AG08396 (cell line): ENCODE measurements around the gene EPB42.
A peak's percentile ranks its signal among the peaks of the same experiment; 100 is the strongest.
"Not testable (repeated sequence)": the region's sequence is repeated elsewhere in the genome, so short reads cannot be mapped to it uniquely, and the experiment has no call there.

Experiments used
- DNase-seq: peaks from one replicate; pipeline ENCODE4 v3.0.0; 2012; ENCODE audit warnings: low spot score, mixed read lengths

Gene EPB42

DNA sequence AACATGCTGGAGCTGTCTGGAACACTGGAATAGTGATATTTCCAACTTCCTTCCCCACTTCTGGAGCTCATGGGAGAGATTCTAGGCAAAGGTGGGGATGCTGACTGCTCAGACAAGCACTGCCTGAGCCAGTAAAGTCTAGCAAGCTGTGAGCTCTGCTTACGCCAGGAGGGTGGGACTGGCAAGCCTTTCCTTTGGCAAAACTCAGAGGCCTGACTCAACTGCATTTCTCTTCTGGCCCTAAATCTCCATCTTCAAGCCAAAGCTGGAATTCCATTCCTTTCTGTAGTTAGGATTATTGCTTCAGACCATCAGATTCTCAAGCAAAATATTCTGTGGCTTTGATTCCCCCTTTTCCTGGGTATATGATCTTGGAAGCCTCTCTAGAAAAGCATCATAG lies 20.3 kb upstream of the EPB42 start:
- DNase-seq, result peak; percentile 45

DNA sequence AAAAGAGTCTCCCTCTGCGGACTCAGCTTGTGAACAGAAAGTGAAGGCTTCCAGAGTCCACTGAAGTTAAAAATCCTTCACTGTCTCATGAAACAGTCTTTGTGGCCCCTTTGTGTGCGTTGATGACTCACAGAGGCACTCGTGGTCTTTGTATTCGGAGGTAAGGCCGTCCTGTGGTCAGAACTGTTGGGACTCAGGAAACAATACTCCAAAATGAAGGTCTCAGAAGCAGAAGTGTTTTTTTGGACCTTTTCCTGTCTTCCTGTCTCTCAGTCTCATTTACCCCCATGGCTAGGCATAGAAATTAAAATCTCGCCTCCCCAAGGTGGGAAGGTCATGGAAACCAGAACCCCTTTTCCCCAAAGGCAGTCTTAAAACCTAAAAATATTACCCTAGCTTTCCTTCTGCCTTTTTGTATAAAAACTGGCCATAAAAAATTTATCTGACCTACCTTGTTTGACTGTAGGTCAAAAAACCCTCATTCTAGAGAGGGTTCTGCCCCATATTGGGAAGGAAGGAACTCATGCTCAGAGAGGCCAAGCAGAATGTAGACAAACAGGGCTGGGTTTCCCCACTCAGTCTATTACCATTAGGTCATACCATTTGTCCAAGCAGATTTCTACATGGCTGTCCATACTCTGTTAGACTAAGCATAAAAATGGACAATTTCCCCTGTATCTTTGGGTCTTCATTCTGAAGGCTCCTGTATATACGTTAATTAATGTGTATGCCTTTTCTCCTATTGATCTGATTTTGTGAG lies 19.1 kb upstream of the EPB42 start:
- DNase-seq, result no peak

DNA sequence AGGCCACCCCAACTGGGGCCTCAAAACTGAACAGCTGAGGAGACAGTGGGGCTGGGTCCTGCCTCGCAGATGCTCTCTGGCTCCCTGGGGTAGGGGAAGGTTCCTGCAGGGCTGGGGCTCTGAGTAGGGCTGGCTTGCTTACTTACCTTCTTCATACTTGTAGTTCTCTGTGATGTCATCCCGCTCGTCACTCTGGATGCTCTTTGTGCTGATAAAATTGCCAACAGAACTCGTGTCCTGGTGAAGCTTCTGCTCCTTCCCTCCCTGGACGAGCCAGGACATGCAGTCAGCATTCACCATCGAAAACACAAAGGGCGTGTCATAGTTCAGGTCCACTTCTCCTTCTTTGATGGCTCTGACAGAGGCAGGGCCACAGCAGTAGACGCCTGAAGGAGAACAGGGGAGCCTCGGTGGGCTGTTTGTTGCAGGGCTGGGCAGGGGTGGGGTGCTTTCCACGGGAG lies 17.9 kb upstream of the EPB42 start:
- DNase-seq, result no peak

DNA sequence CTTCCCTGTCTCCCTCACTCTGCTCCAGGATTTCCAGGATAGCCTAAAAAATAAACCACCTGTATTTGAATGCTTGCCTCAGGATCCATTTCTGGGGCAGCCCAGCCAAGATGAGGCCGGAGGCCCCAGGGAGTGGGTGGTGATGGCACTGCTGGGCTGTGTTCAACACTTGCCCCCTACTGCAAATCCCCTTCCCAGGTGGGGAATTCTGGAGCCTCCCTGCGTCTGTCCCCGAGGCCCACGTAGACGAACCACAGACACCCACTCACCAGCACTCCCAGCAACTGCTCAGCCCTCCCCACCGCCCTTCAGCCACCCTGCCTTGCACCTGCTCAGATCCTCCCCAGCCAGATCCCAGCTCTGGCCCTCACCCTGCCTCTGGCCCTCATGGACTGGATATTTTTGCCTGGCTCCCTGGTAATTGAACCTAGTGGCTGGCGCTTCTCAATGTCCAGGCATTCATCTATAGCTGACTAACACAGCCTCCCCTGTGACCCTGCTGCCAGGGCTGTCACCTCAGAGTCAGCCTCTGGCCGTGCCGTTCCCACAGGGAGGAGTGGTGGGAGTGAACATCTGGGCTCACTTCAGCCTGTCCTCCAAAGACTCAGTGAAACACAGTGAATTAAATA lies 17.1 kb upstream of the EPB42 start:
- DNase-seq, result no peak

DNA sequence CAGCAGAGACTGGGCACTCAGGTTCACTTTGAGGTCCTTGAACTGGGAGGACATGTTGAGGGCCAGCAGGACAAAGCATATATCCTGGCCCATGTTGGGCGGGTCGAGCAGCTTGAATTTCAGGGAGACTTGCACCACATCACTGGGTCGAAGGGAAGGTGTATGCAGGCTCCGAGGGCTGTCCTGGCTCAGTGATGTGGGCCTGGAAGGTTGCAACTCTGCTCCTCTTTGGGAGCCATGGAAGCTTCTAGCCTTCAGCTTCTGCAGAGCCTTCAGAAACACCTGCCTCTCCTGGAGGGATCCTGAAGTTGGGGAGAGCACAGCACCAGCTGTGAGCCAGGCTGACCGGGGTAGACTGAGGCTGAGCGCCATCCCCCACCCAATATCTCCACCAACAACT lies 14.7 kb upstream of the EPB42 start:
- DNase-seq, result no peak

DNA sequence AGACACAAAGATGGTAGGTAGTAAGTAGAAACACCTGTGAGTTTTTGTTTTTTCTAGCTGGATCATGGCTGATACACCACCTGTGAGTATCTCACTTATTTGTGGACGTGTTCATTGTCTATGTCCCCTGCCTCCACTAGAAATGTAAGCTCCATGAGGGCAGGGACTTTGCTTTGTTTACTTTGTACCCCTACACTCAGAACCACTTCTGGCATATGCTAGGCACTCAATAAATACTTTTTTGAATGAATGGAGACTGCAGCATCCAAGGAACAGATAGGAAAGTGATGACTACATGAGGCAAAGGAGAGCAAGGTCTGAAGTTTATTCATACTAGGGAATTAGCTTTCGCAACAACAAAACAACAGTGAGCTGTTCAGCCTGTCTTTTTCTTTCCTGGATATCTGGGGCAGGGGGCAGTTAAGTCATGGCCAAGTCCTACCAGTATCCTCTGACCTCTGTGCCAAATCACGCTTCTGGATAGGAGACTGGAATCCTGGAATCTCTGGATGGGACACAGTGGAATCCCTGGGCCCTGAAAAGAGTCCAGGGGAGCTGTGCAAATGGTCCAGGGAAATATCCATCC lies 11.6 kb upstream of the EPB42 start:
- no peak for DNase-seq

DNA sequence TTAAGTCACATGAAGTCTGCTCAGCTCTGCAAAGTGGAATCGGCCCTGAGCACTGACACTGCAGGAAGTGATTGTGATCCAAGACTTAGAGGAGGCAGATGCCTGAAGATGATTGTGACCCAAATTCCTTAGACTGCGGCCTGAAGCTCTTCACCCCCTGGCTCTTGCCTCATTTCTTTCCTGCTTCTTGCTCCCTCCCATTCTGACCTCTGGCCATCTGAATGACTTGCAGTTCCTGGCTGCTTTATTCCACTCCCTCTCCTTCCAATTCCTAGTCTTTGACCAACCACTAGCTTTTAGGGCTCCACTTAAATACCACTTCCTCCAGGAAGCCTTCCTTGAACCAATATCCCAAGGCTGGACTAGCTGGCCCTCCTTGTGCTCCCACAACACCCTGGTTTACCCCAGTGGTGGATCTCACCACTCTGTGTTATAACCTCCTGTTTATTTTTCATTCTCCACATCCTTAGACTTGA lies 9.9 kb upstream of the EPB42 start:
- peak; percentile 33 for DNase-seq

DNA sequence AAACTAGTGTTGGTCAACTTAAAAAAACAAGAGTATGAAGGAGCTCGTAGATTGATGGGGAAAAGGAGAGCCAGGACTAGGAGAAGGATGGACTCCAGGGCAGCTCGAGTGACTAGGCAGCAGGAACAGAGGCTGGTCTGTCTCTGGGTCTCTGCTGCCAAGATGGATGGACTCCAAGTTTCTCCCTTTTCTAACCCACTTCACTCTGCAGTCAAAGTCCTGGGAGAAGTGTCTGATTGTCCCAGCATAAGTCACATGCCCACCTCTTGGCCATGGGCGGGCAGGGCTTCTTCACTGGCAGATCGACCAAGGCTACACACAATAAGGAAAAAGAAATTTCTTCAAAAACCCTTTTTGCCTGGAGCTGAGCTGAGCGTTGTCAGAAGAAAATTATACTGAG lies 9.2 kb upstream of the EPB42 start:
- no peak for DNase-seq

DNA sequence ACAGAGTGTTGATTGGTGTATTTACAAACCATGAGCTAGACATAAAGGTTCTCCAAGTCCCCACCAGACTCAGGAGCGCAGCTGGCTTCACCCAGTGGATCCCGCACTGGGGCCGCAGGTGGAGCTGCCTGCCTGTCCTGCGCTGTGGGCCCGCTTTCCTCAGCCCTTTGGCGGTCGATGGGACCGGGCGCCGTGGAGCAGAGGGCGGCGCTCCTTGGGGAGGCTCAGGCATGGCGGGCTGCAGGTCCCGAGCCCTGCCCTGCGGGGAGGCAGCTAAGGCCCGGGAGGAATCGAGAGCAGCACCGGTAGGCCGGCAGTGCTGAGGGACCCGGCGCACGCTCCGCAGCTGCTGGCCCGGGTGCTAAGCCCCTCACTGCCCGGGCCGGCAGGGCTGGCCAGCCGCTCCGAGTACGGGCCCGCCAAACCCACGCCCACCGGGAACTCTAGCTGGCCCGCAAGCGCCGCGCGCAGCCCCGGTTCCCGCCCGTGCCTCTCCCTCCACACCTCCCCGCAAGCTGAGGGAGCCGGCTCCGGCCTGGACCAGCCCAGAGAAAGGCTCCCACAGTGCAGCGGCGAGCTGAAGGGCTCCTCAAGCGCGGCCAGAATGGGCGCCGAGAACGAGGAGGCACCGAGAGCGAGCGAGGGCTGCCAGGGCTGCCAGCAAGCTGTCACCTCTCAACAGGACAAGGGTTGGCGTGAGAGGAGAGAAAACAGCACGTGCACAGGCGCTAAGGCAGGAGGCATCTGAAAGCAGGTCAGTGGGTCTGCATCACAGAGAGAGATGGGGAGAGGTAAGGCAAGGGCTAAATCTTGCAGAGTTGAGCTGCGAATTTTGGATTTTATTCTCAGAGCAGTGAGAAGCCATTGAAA lies 5.9 kb upstream of the EPB42 start:
- DNase-seq, result no peak

DNA sequence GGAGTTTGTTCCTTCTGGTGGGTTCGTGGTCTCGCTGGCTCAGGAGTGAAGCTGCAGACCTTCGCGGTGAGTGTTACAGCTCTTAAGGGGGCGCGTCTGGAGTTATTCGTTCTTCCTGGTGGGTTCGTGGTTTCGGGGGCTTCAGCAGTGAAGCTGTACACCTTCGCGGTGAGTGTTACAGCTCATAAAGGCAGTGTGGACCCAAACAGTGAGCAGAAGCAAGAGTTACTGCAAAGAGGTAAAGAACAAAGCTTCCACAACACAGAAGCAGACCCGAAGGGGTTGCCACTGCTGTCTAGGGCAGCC lies 5.1 kb upstream of the EPB42 start:
- not testable (repeated sequence) for DNase-seq

DNA sequence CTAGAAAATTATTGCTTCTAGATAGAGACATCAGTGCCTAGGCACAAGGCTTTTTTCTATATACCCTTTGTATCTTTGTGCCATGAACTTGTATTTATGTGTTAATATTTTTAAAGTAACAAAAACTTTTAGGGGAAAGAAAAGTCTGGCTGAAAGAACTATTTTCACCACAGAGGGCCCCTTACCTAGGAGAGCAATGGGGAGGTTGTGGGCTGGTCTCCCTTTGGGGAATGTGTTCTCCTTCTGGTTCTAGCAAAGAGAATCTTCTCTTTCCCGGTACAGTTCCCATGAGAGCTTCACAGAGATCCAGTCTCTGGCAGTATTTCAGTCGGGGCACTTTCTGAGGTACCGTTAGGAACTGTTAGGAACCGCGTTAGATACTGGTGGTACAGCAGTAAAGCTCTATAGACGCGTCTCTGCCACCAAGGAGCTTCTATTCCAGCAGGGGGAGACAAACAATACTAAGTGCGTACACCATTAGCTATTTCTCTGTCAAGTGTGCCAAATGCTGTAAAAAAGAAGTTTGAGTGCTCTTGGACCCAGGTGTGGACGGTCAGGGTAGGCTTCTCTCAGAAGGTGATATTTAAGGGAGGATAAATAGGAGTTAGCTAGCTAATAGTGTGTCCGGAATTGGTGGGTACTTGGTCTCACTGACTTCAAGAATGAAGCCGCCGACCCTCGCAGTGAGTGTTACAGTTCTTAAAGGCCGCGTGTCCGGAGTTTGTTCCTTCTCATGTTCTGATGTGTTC lies 4.6 kb upstream of the EPB42 start:
- peak; percentile 78 for DNase-seq

DNA sequence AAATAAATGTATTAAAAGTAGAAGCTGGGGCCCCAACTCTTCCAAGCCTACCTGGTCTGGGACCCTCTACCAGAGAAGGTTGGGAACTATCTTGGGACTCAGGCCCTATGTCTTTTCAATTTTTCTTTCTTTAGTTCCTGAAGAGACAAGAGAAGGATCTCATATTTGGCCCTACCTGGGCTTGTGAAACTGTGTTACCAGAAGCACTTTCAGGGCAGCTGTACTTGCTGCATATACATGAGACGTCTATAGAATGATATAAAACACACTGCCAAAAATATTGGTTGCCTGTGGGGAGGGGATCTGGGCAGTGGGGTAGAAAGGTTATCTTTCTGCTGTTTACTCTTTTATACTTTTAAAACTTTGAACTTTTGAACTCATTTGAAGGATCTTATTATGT lies 604 bp upstream of the EPB42 start:
- DNase-seq, result no peak

DNA sequence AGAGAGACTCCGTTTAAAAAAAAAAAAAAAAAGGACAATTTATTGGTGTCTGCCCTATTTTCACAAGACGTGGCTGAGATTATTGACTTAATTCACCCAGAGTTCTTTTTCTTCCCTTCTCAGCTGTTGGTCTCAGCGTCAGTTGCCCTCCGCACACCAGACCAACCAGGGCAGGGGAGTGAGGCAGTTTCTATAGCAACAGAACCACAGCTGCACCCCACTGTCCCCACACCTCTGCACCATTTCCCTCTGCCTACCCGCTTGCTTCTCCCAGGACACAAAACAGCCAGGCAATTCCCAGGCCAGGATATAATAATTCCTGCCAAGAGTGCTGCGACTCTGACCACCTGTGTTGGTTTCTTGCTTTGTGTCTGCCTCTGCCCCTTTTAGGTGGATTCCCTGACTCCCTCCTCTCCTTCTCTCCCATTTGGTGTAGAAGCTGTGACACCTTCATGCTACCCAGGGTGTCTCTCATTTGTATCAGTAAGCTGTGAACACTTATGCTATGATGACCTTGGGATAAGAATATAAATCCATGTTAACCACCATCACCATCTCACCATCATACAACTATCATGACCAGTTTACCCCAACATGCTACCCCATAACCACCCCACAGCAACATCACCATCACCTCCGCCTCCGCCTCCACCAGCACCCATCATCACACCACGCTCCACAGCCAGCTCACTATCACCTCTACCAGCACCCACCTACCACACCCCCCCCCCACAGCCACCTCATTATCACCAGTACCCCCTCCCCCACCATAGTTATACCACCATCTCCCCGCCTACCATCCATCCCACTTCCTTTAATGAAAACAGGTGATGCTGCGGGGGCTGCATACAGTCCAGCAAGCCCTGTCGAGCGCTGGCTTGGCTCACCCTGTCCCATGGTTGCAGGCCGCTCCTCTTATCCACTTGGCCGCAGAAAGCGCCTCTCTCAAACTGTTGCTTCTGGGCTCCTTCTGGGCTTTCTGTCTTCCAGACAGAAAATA lies 589 bp downstream of the EPB42 start:
- DNase-seq, result no peak

DNA sequence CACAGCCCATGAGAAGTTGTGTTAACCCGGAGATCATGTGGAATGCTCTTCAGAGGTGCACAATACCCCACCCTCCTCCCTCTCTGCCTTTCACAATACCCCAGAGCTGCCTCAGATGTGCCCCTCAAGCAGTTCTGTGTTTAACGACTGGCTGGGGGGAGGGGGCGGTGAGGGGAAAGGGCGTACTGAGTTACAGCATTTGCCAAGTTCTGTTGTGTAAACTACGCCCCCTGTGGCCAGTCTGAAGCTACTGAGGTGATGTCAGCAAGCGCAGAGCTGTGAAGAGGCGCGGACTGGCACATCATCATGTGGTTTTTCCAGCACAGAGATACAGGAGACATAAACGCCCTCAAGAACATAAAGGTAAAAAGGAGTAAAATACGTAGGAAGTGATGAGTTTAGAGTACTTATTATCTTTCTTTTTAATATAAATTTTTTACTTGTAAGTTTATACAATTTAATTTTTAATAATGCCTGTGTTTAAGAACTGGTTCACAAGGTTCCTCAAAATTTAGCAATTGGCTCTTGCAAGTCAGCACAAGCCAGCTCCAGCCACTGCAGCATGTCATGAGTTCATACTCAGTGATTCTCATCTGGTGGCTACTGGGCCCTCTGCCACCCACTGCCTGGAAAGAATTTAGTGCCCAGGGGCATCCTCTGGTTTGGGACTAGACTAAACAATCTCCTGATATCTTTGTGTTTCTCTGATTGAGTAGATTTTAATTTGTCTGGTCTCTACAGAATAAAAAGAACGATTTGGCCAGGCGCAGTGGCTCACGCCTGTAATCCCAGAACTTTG lies 1.7 kb downstream of the EPB42 start:
- DNase-seq, result no peak

DNA sequence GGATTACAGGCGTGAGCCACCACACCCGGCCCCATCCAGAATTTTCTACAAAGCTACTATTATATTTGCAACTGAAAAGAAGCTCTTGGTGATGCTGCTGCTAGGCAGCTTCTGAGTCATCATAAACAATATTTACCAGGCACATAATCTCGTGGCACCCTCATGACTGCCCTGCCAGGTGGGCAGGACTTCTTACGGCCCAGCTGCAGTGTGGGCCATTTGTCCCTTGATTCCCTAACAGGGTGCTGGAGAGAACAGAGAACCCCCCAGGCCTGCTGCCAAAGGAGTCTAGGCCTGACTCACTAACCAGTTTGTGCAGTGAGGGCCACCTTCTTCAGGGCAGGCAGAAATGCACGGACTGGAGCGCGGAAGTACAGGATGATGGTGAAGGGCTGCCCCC lies 4.9 kb downstream of the EPB42 start:
- DNase-seq, result peak; percentile 58

DNA sequence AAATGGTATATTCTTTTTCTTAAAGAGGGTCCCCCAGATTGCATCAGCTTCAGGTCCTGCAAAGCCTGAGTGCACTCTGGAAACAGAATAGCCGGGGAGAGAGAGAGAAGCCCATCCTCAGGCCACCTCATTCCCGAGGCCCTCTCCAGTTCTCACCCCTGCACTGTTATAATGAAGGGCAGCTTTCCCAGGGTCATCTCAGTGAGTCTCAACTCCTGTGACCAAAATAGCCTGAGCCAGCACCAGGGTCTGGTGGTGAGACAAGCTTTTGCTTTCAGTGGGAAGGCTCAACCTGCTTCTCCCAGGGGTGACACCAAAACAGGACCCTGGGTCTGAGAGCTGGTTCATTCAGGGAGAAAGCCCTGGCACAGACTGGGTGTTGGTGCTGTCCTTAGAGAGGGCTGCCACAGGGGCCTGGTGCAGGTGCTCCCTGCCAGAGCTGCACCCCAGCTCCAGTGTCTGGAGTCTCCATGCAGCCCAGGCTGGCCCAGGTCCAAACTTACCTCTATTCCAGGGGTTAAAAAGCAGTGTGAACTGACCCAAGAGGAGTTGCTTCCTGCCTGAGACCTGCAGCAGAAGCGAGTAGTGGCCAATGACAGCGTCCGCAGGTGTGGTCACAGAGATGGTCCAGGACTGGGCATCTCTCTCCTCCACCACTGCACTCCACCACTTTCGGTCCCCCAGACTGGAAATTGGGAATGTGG lies 6.1 kb downstream of the EPB42 start:
- DNase-seq, result no peak

DNA sequence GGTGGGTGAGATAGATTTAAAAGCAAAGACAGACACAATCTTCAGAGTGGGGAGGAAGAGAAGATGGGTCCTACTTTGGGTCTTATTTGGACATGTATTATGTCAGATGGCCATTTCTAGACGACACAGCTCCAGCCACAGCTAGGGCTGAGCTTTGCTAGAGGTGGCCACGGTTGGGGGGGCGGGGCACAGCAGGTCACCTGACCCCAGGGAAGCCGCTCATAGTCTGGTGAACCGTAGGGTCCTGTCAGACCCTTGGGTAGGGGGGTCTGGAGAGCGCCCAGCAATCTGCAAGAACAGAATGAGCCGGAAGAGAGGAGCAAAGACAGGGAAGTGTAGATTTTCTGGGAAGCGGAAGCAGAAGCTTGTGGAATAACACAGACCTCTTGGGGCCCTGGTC lies 6.6 kb downstream of the EPB42 start:
- DNase-seq, result no peak

DNA sequence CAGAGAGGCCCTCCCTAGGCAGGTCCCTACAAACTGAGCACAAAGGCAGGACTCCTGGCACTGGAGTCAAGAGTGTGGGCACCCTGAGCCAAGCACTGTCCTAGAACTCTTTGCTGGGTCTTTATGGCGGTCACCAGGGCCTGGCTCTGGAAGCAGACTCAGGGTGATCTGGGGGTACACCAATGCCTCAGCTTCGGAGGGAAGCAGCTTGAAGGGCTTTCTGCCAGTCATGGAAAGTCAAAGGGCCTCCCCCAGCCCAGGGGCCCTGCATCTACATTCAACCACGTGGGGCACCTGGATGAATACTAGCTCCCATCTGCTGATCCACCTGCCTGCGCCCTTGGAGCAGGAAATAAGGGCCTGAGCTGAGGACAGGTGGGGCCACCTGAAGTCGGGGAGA lies 7.4 kb downstream of the EPB42 start:
- DNase-seq, result no peak

DNA sequence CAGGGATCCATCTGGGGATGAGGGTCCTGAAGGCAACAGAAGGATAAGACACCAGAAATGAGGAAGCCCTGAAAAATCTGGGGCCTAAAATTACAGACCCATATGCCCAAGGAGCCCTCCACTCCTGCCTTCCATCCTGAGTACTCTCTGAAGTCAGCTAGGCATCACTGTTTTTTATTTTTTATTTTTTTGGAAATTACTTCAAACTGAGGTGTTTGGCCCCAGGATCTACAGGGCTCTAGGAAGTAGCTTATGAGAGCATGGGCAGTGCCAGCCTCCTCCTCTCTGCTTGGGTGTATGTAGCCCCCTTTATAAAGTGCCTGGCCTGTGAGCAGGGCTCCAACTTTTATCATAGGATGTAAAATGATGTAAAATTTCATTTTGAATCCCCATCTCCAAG lies 7.9 kb downstream of the EPB42 start:
- no peak for DNase-seq
